Central memory CD8-positive, alpha-beta T cell (primary cell): ENCODE measurements around the gene TNIP2.

Source experiments
- ATAC-seq: fragments of 150-1000 bp; cut with Tn5 transposase; replicated peaks from 2 replicates; pipeline ENCODE4 v1.10.0; 2022; ENCODE audit warnings: mild to moderate bottlenecking, moderate FRiP score, moderate number of reproducible peaks; ENCODE audit not compliant: poor library complexity, severe bottlenecking; ENCODE audit errors: extremely low read depth
- DNase-seq, 2 donors: peaks; one replicate each; pipeline ENCODE4 v3.0.0; 2021; ENCODE audit warnings: low spot score in 2 of 2
- H3K27ac Mint-ChIP-seq: one replicate; pipeline ENCODE4 v1.8.0; 2022; ENCODE audit warnings: low read depth, mild to moderate bottlenecking, moderate library complexity, mixed read lengths
- H3K27me3 Mint-ChIP-seq: one replicate; pipeline ENCODE4 v1.8.0; 2022; ENCODE audit warnings: mixed read lengths
- H3K36me3 Mint-ChIP-seq: one replicate; pipeline ENCODE4 v1.8.0; 2022; ENCODE audit warnings: mild to moderate bottlenecking, moderate library complexity, mixed read lengths; ENCODE audit not compliant: insufficient read depth
- H3K4me1 Mint-ChIP-seq: one replicate; pipeline ENCODE4 v1.8.0; 2022; ENCODE audit warnings: mixed read lengths
- H3K4me3 Mint-ChIP-seq: one replicate; pipeline ENCODE4 v1.8.0; 2022; ENCODE audit warnings: mild to moderate bottlenecking, moderate library complexity, mixed read lengths
- H3K9me3 Mint-ChIP-seq: one replicate; pipeline ENCODE4 v1.8.0; 2022; ENCODE audit warnings: mixed read lengths

TNIP2 gene, protein sequence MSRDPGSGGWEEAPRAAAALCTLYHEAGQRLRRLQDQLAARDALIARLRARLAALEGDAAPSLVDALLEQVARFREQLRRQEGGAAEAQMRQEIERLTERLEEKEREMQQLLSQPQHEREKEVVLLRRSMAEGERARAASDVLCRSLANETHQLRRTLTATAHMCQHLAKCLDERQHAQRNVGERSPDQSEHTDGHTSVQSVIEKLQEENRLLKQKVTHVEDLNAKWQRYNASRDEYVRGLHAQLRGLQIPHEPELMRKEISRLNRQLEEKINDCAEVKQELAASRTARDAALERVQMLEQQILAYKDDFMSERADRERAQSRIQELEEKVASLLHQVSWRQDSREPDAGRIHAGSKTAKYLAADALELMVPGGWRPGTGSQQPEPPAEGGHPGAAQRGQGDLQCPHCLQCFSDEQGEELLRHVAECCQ

DNA sequence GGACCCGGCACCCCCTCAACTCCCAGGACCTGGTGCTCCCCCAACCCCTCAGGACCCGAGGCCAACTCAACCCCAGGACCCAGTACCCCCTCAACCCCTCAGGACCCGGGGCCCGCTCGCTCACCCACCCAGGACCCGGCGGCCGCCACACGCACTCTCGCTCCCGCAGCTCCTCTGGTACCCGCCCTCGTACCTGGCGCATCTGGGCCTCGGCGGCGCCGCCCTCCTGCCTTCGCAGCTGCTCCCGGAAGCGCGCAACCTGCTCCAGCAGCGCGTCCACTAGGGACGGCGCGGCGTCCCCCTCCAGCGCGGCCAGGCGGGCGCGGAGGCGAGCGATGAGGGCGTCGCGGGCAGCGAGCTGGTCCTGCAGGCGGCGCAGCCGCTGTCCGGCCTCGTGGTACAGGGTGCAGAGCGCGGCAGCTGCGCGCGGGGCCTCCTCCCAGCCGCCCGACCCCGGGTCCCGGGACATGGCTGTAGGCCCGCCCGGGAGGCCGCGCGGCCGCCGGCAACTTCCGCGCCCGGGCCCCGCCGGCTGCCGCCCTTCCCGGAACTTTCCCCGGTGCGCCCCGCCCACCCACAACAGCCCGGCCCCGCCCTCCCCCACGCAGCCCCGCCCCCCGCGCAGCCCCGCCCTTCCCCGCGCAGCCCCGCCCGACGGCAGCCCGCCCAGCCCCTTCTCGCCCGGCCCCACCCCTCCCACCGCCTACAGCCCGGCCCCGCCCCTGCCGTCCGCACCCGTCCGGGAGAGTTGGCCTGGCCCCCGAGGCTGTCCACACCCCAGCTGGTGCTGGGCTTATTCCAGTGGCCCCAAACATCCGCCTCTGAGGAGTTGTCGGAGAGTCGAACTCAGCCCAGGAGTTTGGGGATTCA lies at the start of gene TNIP2:
TSS of gene TNIP2 (minus strand) at position 516 of the 870 bp plus-strand sequence. CDS start at position 469, 47 bp downstream.
- Mint-ChIP-seq H3K4me3 (peak within 1 kb of the TSS; percentile 79), H3K27me3 (no peaks in the 10 kb centered on the region), H3K27ac (peak within 1 kb of the TSS; percentile 88), H3K4me1 (peaks cover 26% of the 10 kb centered on the region), H3K36me3 (peaks cover 10% of the 10 kb centered on the region), H3K9me3 (no peaks in the 10 kb centered on the region)
- ATAC-seq (peak; percentile 77), DNase-seq (peak; percentile 54 to 60)

DNA sequence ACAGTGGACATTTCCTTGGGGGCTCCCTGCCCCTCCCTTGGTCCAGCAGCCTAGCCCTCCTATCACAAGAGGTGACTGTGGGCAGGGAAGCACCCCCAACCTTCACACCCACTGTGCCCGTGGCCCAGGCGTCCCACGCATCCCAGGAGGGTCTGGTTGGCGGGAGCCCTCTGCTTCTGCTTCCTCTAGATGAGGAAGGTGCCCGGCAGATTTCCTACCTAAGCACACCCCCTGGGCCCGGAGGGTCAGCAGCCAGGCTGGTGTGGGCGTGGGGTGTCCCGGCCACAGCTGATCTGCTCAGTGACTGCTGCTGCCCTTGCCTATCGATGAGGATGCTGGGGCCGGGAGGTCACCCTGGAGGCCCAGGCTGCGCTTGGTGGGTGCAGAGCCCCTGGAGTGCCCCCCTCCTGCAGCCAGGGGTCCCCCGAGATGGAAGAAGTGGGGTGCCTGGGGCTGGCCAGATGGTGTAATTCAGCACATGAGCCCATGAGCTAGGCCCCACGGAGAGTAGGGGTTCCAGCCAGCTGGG lies 48.9 kb upstream of the TNIP2 start:
- H3K27ac Mint-ChIP-seq: no peak overlapping the region
- DNase-seq (no peak), ATAC-seq (no peak)
- H3K27me3 Mint-ChIP-seq: no peaks in the 10 kb centered on the region
- peaks cover 2% of the 10 kb centered on the region for H3K36me3 Mint-ChIP-seq
- peaks cover 7% of the 10 kb centered on the region for H3K4me1 Mint-ChIP-seq
- no peak overlapping the region for H3K4me3 Mint-ChIP-seq
- H3K9me3 Mint-ChIP-seq: no peaks in the 10 kb centered on the region

DNA sequence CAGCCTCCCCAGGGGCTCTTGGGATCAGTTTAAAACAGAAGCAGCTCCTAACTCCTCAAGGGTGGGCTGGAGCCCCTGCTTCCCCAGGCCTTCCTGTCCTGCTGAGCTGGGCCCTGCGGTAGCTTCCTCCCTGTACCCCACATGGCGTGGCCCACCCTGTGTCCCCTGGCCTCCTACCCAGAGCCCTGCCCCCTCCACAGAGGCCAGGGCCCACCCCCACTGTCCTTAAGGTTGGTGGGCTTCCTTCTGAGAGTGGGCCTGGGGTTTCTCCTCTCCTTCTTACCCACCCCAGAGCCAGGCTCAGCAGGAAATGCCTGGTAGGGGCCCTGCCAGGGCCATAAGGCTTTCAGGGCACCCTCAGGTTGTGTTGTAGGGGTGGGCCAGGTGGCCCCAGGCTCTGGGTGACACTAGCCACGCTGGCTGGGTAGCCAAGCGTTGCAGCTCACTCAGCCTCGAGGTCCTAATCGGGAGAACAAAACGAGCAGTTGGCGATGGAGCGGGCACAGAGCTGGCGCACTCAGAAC lies 48.4 kb upstream of the TNIP2 start:
- Mint-ChIP-seq H3K36me3 (peaks cover 2% of the 10 kb centered on the region), H3K4me3 (no peak overlapping the region)
- no peak for ATAC-seq

DNA sequence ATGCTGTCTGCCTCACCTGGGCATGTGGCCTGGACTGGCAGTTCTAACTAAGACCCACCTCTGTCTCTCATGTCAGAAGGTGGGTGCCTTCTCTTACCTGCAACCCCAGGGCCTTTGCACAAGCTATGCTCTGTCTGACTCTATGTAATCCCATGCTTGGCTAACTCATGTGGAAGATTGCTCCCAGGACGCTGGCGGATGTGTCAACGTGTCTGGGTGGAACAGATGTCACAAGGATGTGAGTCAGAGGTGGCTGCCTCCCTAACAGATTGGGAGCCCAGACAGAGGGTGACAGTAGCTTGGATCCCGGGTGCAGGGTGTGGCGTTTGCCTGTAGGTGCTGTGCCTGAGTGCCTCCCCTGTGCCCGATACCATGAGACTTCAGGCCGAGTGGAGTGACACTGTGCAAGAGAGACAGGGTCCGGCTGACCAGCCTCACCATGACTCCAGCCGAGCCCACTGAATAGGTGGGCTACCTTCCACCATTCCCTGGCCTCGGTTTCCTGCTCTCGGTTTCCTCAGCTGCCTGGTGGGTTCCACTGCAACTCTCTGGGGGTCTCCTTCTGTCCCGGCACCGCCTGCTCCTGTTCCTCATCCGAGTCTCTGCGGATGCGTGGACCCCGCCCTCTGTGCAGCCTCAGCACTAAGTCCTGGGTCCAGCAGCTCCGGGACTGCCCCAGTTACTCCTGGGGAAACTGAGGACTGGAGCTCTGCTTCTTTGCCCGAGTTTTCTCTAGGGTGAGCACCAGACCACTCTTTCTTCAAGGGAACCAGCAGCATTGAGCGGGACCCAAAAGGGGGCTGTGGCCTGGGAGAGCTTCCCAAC lies 47.7 kb upstream of the TNIP2 start:
- no peak overlapping the region for H3K4me3 Mint-ChIP-seq
- no peaks in the 10 kb centered on the region for H3K9me3 Mint-ChIP-seq
- H3K36me3 Mint-ChIP-seq: peaks cover 2% of the 10 kb centered on the region
- no peaks in the 10 kb centered on the region for H3K27me3 Mint-ChIP-seq
- DNase-seq (no peak), ATAC-seq (no peak)
- H3K4me1 Mint-ChIP-seq: peaks cover 12% of the 10 kb centered on the region
- no peak overlapping the region for H3K27ac Mint-ChIP-seq

More for the DNA sequence above, 48.4 kb upstream of the TNIP2 start:
- DNase-seq: no peak
- H3K27ac Mint-ChIP-seq: no peak overlapping the region
- no peaks in the 10 kb centered on the region for H3K9me3 Mint-ChIP-seq
- peaks cover 7% of the 10 kb centered on the region for H3K4me1 Mint-ChIP-seq
- H3K27me3 Mint-ChIP-seq: no peaks in the 10 kb centered on the region

DNA sequence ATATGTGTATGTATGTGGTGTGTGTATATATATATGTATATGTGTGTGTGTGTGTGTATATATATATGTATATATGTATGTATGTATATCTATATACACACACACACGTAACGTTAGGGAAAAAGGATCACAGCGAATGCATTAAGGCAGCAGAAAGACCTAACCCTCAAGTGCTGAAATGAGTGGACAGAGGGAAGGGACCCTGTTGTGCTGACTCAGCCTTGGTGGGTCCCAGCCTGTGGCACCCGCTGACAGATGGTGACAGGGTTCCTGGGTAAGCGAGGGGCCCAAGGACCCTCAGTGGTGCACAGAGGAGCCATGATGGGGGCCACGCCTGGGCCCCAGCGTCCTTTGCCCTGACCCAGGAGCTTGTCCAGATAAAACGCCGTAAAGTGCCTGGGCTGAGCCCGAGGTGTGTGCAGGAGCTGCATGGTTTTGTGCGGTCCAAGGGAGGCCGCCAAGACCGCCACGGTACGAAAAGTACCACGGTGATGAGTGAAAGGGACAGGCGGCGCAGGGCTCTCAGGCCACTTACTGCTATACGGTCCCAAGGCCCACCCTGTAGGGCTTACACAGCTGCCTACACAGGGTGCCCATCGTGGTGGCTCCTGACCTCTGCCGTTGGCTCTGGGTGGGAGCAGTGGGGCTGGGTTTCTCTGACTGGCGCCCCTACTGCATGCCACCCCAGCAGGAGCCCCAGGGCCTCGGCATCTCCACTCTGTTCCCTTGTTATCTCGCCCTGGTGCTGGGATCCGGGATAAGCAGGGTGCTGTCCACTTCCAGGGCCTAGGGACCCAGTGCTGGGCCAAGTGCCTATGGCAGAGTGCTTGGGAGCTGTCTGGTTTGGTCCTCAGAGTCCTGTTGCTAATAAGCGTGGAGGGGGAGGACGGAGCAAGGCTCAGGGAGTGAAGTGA lies 46.7 kb upstream of the TNIP2 start:
- H3K9me3 Mint-ChIP-seq: no peaks in the 10 kb centered on the region
- H3K27me3 Mint-ChIP-seq: no peaks in the 10 kb centered on the region
- peaks cover 21% of the 10 kb centered on the region for H3K4me1 Mint-ChIP-seq
- ATAC-seq (no peak), DNase-seq (no peak)
- no peak overlapping the region for H3K27ac Mint-ChIP-seq
- H3K4me3 Mint-ChIP-seq: no peak overlapping the region
- H3K36me3 Mint-ChIP-seq: no peaks in the 10 kb centered on the region

DNA sequence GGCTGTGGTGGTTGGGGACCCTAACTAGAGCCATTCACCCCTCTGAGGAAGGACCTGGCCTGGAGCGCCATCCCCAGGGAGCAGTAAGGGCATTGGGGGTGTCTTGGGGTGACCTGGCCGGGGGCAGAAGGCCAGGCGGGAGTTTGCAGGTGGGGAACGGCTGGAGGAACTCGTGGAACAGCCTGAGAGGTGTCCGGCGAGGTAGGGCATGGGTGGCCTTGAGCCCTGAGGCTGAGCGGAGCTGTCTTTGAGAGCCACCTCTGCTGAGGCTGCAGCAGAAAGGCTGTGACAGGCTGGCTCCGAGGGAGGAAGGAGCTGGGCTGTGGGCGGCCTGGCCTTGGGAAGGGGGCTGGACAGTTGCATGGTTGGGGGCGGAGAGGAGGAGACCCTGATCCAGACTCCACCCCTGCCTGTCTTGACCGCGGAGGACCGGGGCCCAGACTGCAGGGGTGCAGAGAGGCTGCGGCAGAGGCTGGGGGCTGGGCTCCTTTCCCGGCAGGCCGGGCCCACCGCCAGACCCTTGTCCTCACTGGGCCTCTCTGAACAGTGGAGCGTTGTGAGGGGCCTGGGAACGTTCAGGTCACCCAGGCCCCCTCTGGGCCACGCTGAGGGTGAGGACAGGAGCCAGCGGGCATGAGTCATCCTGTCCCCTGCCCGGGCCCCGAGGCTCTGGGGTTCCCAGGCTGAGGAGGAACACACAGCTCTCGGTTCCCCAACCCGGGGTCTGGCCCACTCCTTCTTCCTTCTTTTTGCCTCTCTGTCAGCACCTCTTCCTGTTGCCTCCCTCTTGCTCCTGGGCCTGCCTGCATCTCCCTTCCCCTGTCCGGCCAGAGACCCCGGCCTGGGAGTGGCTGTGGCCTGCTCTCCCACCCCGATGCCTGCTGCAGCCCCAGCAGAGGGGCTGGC lies 44.8 kb upstream of the TNIP2 start:
- no peaks in the 10 kb centered on the region for H3K36me3 Mint-ChIP-seq
- peak overlapping the region; percentile 45 for H3K4me3 Mint-ChIP-seq
- ATAC-seq (no peak), DNase-seq (no peak)
- H3K27ac Mint-ChIP-seq: peak overlapping the region; percentile 53
- no peaks in the 10 kb centered on the region for H3K27me3 Mint-ChIP-seq
- H3K4me1 Mint-ChIP-seq: peaks cover 18% of the 10 kb centered on the region
- H3K9me3 Mint-ChIP-seq: no peaks in the 10 kb centered on the region

DNA sequence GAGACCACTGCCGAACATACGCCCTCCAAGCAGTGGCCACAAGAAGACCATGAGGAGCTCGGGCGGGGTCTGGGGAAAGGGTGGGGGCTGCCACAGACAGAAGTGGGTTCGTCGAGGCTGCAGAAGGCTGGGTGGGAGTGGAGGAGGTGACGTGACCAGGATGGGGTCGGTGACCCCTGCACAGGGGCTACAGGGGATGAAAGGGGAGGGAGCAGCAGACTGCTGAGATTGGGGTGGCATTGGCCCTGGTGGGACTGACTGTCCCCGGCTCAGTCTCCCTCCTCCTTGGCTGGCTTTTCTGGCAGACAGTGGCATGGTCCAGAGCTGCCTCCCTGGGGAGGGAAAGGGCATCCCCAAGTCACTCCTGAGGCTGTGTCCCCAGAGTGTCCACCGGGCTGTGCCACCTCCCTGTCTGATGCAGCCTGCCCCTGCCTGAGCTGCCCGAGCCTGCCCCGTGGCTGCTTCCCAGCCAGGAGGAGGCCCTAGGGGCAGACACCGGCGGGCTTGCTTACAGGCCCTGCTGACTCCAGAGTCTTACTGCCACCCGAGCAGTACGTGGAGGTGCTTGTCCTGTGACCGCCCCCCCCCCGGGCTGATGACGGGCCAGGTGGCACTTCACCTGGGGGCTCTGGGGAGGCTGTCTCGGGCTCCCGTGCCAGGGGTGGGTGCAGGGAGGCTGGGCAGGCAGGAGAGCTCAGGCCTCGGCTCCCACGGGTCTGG lies 44.0 kb upstream of the TNIP2 start:
- Mint-ChIP-seq H3K9me3 (no peaks in the 10 kb centered on the region), H3K4me1 (peaks cover 18% of the 10 kb centered on the region), H3K27ac (peak overlapping the region; percentile 83), H3K4me3 (peak overlapping the region; percentile 72), H3K27me3 (no peaks in the 10 kb centered on the region), H3K36me3 (no peaks in the 10 kb centered on the region)
- DNase-seq: no peak
- no peak for ATAC-seq

DNA sequence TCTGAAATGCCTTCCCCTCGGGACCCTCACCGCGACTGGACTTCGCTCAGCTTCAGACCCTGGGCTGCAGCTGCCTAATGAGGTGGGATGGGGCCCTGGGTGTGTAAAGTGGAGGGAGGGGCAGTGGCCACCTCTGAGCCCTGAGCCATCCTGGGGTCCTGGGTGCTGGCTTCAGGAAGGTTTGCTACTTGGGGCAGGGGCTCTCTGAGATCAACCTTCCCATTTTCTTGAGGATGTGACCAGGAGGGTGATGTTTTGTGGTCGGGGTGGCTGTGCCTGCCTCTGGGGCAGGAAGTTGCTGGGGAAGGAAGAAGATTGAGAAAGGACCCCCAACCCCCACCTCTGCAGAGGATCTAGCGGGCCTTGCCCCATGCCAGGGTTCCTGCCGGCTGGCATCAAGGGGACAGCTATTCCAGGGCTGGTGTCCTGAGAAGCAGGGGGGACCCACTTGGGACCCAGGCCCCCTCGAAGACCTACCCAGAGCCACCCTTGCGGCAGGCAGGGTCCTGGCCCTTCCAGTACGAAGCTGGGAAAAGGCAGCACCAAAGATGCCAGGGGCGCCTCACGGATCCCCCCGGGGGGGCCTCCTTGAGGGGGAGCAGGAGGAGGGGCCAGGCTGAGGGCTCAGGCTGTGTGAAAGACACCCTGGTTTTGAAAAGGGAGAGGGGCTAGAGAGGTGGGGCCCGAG lies 43.2 kb upstream of the TNIP2 start:
- H3K27me3 Mint-ChIP-seq: no peaks in the 10 kb centered on the region
- peak overlapping the region; percentile 72 for H3K4me3 Mint-ChIP-seq
- H3K36me3 Mint-ChIP-seq: no peaks in the 10 kb centered on the region
- H3K4me1 Mint-ChIP-seq: peaks cover 23% of the 10 kb centered on the region
- no peak for DNase-seq
- no peaks in the 10 kb centered on the region for H3K9me3 Mint-ChIP-seq
- H3K27ac Mint-ChIP-seq: peak overlapping the region; percentile 83
- no peak for ATAC-seq

DNA sequence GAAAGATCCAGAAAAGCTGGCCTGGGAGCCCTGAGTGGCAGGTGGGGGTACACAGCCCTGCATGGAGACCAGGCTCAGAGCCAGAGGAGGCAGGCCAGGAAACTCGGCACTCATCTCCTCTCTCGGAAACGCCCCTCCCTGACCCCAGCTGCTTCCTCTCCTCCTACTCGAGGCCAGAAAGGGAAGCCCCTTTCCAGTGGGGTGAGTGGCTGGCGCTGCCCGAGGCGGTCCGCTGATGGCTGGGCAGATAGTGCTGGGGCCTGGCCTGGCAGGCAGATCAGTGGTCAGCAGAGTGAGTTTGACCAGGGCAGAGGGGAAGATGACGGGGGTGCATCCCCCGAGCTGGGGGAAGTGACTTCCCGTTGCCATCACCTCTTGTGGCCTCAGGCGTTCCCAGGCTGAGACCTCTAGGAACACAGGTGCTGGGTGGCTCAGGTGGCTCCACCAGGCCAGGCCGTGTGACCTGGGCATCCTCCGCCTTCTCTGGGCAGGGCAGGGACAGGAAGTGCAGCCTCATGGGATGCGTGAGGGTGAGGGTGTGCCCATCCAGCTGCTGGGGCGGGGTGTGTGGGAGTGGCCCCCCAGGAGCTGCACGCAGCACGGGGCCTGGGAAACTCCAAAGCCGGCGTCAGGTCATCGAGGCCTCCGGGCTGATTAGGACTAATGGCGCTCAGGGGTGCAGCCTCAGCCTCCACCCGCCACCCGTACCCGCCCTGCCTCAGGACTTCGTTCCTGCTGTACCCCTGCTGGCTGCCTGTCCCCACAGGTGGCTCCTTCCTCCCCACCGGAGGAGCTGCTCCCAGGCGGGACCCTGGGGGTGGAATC lies 42.5 kb upstream of the TNIP2 start:
- DNase-seq (no peak), ATAC-seq (peak; percentile 42)
- Mint-ChIP-seq H3K36me3 (no peaks in the 10 kb centered on the region), H3K27ac (peak overlapping the region; percentile 83), H3K9me3 (no peaks in the 10 kb centered on the region), H3K4me3 (peak overlapping the region; percentile 72), H3K27me3 (no peaks in the 10 kb centered on the region), H3K4me1 (peaks cover 27% of the 10 kb centered on the region)
